HS-5 (cell line): ENCODE data around the gene PAM16.
"Not testable (repeated sequence)": the region's sequence is repeated elsewhere in the genome, so short reads cannot be mapped to it uniquely, and the experiment has no call there.

Source experiments
- DNase-seq: peaks from one replicate; pipeline ENCODE4 v3.0.0-alpha.2; 2012; ENCODE audit warnings: low read depth

Gene PAM16

DNA sequence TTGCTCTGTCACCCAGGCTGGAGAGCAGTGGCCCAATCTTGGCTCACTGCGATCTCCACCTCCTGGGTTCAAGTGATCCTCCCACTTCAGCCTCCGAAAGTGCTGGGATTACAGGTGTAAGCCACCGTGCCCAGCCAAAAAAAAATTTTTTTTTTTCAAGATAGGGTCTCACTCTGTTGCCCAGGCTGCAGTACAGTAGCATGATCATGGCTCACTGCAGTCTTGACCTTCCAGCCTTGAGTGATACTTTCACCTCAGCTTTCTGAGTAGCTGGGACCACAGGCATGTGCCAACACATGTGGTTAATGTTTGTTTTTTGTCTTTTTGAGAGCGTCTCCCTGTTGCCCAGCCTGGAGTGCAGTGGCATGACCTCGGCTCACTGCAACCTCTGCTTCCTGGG is 1.7 kb upstream of the PAM16 start:
- no peak for DNase-seq

DNA sequence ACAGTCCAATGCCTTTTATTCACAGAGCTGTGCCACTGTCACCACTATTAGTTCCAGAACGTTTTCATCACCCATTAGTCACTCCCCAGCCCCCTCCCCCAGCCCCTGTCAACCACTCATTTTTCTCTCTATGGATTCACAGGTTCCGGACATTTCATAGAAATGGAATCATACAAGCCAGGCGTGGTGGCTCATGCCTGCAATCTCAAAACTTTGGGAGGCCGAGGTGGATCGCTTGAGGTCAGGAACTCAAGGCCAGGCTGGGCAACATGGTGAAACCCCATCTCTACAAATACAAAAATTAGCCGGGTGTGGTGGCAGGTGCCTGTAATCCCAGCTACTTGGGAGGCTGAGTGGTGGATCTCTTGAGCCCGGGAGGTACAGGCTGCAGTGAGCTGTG is 759 bp upstream of the PAM16 start:
- DNase-seq, result no peak

DNA sequence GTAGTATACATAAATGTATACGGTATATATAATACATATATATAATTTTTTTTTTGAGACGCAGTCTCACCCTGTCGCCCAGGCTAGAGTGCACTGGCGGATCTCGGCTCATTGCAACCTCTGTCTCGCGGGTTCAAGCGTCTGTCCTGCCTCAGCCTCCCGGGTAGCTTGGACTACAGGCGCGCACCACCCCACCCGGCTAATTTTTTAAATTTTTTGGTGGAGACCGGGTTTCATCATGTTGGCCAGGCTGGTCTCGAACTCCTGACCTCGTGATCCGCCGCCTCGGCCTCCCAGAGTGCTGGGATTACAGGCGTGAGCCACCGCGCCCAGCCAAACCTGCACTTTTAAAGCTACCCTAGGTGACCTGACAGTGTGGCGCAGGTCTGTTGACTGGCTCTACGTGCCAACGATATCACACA is 745 bp downstream of the PAM16 start:
- no peak for DNase-seq

DNA sequence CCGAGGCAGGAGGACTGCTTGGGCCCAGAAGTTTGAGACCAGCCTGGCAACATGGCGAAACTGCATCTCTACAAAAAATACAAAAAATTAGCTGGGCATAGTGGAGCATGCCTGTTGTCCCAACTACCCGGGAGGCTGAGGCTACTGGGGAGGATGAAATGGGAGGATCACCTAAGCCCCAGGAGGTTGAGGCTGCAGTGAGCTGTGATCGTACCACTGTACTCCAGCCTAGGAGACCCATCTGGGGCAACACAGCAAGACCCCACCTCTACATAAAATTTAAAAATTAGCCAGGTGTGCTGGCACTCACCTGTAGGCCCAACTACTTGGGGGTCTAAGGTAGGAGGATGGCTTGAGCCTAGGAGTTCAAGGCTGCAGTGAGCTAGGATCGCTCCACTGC is 1.8 kb downstream of the PAM16 start:
- no peak for DNase-seq

DNA sequence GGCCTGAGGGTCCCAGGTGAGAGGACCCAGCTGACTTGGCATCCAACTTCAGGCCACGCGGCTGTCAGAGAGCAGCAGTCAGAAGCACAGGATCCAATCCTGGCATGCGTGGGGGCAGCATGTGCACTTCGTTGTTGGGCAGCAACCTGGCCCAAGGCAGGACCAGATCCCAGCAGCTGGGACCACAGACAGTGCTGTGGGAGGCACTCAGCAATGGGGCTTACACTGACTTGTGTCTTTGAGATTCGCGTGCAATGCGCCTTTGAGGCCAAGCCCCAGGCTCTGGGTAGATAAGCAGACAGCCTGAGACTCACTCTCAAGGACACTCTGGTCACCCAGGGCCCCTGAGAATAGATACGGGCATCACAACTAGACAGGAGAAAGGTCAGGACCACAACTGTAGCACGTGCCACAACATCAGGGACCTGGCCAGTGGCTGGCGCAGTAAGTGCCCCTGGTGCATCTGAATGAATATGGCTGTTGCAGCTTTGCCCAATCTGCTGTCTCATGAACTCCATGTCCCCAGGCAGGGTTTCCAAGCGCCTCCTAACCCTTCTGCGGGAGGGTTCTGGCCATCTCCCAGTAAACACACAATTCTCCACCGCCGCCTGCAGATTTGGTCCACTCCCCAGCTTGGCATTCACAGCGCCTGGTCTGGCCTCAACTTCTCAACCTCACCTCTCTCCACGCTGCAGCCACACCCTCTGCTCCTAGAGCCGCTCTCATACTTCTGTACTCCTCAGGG is 3.2 kb downstream of the PAM16 start:
- DNase-seq, result no peak

DNA sequence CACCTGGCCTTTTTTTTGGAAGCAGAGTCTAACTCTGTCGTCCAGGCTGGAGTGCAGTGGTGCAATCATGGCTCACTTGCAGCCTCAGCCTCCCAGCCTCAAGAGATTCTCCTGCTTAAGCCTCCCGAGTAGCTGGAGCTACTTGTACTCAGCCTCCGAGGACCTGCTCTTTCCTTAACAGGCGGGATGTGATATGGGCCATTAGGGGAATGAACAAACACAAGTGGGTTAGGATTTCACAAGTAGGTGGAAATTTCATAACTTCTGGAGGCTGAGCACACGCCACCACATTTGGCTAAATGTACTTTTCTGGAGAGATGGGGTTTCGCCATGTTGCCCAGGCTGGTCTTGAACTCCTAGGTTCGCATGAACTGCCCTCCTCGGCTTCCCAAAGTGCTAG is 4.1 kb downstream of the PAM16 start:
- DNase-seq, result no peak

DNA sequence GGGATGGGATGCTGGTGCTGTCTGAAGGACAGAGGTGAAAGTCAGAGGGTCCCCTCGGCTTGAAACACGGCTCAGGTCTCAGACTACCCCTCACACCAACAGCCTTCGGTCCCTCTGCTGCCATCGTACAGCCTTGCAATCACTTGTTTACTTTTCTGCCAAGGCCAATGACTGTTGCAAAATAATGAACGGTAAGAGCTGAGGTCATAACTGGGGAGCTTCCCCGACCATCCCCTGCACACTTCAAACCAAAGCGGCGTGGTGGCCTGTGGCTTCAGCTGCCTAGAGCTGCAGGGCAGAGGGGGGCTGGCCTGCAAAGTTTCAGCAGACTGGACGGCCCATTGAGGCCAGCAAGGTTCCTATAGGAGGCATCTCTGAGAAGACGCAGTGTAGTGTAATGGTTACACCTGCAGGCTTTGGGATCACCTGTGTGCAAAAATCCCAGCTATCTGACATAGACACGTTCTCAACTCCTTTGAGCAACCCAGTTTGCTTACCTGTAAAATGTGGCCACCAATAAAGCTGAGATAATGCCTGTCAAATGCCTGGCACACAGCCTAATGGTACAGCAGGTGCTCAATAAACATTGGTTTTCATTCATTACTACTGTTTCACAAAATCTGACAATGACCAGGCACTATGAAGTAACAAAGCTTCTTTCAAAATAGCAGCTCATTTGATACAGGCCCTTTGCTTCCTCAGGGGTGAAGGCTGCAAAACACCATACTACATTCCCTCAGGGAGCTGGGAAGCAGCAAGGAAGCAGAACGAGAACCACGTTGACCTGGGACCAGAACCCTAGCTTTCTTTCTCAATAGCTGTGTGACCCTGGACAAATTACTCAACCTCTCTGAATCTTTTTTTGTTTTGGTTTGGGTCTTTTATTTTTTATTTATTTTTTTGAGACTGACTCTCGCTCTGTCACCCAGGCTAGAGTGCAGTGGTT is 5.0 kb downstream of the PAM16 start:
- no peak for DNase-seq

DNA sequence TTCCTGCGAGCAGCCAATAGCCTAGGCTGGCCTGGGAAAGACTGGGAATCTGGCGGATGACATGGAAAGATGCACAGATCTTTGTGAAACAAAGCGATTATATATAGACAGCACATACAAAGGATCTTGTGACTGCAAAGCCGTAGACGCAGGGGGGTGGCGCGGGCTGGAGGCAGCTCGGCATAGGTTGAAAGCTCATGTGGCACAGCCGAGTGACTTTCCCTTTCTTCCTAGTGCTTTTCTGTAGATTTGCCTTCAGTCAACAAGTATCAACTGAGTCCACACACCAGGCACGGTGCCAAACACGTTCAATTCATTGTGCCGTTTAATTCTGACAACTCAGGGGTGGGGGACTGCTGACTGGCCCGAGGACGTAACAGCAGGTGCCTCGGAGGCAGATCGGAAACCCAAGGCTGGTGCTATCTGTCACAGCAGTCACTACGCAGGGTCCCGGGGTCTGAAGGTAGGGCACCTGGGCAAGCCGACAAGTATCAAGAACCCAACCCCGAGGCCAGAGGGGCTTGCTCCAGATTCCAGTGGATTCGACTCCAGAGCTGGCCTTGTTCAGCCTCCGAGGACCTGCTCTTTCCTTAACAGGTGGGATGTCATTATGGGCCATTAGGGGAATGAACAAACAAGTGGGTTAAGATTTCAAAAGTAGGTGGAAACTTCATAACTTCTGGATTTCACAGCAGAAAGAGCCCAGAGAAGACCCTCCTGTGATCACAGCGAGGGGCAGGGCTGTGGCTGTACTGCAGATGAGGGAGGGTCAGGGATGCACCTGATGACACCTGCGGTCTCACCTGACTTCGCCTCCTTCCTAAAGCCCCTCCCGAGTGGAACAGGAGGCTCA is 5.9 kb downstream of the PAM16 start:
- no peak for DNase-seq

DNA sequence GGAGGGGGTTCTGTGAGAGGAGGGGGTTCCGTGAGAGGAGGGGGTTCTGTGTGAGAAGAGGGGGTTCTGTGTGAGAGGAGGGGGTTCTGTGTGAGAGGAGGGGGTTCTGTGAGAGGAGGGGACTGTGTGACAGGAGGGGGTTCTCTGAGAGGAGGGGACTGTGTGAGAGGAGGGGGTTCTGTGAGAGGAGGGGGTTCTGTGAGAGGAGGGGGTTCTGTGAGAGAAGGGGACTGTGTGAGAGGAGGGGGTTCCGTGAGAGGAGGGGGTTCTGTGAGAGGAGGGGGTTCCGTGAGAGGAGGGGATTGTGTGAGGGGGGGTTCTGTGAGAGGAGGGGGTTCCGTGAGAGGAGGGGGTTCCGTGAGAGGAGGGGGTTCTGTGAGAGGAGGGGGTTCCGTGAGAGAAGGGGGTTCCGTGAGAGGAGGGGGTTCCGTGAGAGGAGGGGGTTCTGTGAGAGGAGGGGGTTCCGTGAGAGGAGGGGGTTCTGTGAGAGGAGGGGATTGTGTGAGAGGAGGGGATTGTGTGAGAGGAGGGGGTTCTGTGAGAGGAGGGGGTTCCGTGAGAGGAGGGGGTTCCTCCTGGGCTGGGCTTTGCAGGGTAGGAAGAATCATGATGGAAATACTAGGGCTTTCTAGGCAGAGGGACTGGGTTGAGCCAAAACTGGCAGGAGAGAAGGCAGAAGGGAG is 6.7 kb downstream of the PAM16 start:
- not testable (repeated sequence) for DNase-seq

DNA sequence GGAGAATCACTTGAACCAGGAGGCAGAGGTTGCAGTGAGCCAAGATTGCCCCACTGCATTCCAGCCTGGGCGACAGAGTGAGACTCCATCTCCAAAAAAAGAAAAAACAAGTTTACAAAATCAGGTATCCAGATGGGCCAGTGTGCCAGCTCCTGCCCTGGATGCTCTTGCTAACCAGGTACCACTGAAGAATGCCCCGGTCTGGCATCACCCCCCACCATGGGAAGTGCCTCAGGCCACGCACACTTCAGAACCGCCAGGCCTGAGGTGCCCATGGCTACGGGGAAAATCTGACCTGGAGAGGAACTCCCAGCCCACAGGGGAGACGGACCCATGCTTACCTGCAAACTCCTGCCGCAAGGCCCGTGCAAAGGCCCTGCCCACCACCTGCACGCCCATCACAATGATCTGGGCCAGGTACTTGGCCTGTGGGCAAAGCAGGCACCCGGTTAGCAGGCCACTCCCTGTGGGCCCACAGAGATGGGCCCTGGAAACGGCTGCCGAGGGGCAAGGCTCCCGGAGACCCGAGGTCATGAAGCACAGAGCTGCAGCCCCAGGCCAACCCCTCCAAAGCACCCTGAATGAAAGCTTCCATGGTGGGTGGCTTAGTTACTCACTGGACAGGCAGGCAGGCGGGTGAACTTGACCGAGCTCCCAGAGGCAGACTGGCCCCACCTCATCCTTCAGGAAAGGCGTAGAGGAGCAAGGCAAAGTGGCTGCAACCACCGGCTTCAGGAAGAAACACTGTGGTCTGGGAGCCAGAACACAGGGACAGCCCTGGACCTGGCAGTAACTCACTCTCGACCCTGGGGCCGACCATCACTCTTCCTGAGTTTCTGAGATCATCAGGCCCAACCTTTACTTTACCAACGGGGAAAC is 8.0 kb downstream of the PAM16 start:
- DNase-seq, result no peak

DNA sequence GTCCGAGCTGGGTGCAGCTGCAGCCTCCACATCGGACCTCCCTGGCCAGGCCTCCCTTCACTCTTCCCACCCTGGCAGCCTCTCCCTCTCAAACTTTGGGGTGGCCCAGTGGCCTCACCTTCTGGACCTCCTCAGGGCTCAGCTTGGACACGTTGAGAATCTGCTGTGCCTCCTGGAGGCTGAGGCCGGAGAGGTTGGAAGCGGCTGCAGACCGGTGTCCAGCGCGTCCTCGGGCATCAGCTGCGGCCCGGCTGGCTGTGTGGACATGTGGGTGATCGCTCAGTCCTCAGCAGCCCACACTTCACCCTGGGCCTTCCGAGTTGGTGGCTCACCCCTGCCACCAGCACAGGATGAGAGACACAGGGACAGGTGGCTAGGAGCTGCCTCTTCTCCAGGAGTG is 9.9 kb downstream of the PAM16 start:
- DNase-seq, result no peak

DNA sequence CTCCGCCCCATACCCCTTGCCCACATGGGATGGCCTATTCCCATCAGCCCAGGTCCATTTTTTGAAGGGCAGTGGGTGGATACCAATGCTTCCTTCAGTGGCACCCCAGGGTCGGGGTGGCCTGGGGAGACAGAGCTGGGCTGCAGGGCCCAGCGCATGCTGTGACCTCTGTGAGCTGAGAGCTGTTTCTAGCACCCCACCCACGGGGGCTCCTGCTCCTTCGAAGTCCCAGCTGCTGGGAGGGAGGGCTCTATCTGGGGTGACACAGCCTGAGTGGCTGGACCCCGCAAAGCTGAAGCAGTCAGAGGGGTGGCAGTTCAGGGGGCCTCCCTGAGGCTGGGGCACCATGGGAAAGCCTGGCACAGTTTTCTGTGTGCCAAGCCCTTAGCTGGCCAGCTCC is 10.7 kb downstream of the PAM16 start:
- DNase-seq, result no peak

DNA sequence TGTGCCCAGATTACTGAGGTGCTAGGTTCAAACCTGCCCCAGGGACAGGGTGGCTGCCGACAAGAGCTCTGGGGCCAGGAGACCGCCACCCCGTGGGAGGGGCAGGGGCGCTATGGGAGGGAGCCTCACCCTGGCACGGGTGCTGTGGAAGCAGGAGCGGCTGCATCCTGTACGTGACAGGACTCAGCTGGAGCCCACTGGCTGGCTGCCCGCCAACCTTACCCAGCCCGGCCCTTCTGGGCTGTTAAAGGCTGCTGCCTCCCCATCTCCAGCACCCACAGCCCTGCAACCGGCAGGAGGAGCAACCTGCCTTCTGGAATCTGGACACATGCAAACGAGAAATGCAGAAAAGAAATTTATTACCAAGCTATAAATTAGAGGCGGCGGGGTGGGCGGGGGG is 11.2 kb downstream of the PAM16 start:
- no peak for DNase-seq

DNA sequence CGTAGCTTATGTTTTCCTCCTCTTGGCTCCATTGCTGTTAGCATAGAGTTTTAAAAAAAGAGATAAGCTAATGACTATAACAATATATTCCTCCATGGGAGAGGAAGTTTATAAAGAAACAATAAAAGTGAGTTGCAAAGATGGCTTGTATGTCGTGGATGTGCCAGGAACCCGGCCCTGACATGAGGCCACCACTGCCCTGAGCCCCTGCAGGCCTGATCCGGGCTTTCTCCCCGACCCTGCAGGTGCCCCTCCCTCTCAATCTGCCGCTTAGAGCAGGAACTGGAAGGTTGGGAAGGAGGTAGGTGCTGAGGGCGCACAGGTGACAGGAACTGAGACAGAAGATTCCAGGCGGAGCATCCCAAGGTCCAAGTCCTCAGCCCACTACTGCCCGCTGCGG is 11.7 kb downstream of the PAM16 start:
- no peak for DNase-seq

DNA sequence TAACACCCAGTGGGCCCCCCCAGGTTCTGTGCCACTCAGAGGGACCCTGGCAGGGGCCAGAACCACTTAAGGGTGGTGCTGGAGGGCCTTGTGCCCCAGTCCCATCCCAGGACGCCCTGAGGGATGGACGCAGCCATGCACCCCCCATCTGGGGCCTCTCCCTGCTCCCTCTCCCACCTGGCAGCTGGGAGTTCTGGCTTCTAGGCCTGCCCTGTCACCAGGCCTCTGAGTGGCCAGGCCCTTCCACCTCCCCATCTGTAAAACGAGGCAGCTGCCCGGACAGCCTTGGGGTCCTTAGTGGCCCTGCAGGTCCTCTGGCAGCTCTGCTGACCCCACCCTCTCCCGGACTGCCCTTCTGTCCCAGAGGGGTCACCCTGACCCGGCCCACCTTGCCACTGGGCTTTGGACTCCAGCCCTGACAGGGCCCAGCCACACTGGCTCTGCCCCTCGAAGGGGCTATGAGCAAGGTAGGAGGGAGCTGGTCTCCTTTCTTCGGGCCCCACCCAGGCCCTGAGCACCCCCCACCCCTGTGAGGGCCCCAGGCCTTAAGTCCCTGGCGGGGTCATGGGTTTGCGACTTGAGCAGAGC is 12.3 kb downstream of the PAM16 start:
- DNase-seq, result no peak

DNA sequence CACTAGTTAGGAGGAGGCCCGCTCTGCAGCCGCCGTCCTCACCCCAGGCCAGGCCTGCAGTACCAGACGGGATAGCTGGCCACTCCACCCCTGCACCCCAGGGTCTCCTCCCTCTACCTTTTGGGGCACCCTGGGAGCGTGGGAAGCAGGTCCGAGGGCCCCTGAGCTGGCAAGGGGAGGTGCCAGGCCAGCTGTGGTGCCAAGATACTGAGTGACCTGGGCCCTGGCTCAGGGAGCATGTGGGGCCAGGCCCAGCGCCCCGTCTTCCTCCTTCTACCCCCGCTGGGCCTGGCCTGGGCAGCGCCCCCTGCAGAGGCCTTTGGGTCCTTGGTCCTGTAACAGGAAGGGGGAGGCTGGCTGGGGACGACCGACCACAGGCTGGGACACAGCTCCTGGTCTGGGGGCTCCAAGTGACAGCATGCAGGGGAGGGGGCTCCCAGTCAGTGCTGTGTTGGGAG is 13.0 kb downstream of the PAM16 start:
- no peak for DNase-seq

DNA sequence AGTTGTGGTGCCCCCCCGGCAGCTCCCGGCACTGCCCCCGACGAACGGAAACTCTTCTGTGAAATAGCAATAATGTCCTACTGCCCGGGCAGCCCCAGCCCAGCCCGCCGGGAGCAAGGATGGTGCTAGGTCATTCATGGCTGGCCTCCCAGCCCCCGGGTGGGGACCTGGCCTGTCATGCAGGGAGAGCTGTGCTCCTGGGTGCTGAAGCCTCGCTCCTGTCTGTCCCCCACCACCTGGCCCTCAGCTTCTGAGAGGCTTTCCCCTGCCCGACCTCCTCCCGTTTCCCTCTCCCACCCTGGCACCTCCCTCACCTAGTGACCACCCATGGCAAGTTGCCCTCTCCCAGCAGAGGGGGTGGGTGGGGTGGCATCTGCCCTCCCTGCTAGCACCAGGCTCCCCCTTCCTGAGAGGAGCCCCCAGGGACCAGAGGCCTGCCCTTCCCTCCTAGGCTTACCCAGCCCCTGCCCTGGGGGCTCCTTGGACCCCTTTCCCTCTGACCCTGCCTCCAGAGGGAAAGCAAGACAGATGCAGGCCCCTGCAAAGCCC is 13.5 kb downstream of the PAM16 start:
- no peak for DNase-seq

DNA sequence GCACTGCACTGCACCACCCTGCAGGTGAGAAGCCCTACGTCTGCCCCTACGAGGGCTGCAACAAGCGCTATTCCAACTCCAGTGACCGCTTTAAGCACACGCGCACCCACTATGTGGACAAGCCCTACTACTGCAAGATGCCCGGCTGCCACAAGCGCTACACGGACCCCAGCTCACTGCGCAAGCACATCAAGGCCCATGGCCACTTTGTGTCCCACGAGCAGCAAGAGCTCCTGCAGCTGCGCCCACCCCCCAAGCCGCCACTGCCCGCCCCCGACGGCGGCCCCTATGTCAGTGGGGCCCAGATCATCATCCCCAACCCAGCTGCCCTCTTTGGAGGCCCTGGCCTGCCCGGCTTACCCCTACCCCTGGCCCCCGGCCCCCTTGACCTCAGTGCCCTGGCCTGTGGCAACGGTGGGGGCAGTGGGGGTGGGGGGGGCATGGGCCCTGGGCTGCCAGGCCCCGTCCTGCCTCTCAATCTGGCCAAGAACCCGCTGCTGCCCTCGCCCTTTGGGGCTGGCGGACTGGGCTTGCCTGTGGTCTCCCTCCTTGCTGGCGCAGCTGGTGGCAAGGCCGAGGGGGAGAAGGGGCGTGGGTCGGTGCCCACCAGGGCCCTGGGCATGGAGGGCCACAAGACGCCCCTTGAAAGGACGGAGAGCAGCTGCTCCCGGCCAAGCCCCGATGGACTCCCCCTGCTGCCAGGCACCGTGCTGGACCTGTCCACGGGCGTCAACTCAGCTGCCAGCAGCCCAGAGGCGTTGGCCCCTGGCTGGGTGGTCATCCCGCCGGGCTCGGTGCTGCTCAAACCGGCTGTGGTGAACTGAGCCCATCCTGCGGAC is 14.2 kb downstream of the PAM16 start:
- DNase-seq, result no peak
